Astrocyte (in vitro differentiated cells and primary cell): Measurements from ENCODE around the gene SNX30.

Source experiments
- CTCF ChIP-seq: IDR thresholded peaks from 2 replicates; pipeline ENCODE4 v1.5.1; 2011; ENCODE audit warnings: low read depth, mild to moderate bottlenecking, inconsistent platforms, low read length, moderate library complexity; ENCODE audit not compliant: insufficient read depth
- EZH2 ChIP-seq: IDR thresholded peaks from 2 replicates; pipeline ENCODE4 v1.6.1; 2012; ENCODE audit warnings: mild to moderate bottlenecking, low read length, inconsistent platforms; ENCODE audit not compliant: insufficient read depth

DNA sequence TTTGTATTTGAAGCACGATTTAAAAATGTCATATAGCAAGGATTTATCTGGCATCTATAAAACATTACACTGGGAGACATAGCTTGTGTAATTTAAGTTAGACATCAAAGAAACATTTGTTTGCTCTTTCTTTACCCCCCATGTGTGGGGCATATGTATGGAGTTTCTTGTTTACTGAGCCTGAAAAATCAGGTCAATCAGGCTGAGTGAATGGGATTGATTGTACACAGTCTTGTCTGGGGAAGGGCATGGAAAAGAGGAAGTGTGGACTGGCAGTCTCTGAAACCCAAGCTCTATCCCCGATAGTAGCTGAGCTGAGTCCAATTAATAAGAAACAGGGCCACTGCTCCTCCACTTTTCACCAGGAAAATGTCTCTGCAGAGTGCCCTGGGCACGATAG, 90.7 kb downstream of the SNX30 start:
- TF ChIP-seq CTCF, result no peak
- no peak for TF ChIP-seq EZH2
